ENCODE results near the gene AIFM3.
"Not testable (repeated sequence)": the region's sequence is repeated elsewhere in the genome, so short reads cannot be mapped to it uniquely, and the experiment has no call there.

The AIFM3 gene

GRCh38 chr22:20959578-20960461 lies 7.2 kb upstream of the AIFM3 start:
- DNase-seq: no peak

- DNase-seq: no peak
These were observed 6.4 kb upstream of the AIFM3 start for GRCh38 chr22:20960609-20961008.

GRCh38 chr22:20962491-20962945 lies 4.5 kb upstream of the AIFM3 start:
- no peak for DNase-seq

GRCh38 chr22:20963201-20964052 lies 3.6 kb upstream of the AIFM3 start:
- no peak for DNase-seq

GRCh38 chr22:20964090-20964798 lies 2.8 kb upstream of the AIFM3 start:
- DNase-seq: no peak

GRCh38 chr22:20964799-20965103 lies 2.3 kb upstream of the AIFM3 start:
- peak in 1 of 2 experiments; percentile 13 for DNase-seq

- no peak for DNase-seq
These were observed 1.8 kb upstream of the AIFM3 start for GRCh38 chr22:20965104-20965887.

- DNase-seq: no peak
These were observed 883 bp upstream of the AIFM3 start for GRCh38 chr22:20965888-20966855.

GRCh38 chr22:20967697-20968211 lies 699 bp downstream of the AIFM3 start:
- no peak for DNase-seq

GRCh38 chr22:20968281-20968977 lies 1.4 kb downstream of the AIFM3 start:
- no peak for DNase-seq

GRCh38 chr22:20970939-20971657 lies 4.0 kb downstream of the AIFM3 start:
- DNase-seq: no peak

- DNase-seq: not testable (repeated sequence)
These were observed 5.1 kb downstream of the AIFM3 start for GRCh38 chr22:20972014-20972694.

GRCh38 chr22:20972933-20973577 lies 6.0 kb downstream of the AIFM3 start:
- no peak for DNase-seq

- DNase-seq: no peak
These were observed 6.7 kb downstream of the AIFM3 start for GRCh38 chr22:20973634-20974286.

GRCh38 chr22:20974336-20974955 lies 7.4 kb downstream of the AIFM3 start:
- no peak for DNase-seq

GRCh38 chr22:20975541-20976290 lies 8.7 kb downstream of the AIFM3 start:
- DNase-seq: no peak
